GM12873 (cell line): ENCODE results near the gene ISCU.

ENCODE experiments used
- CTCF ChIP-seq: IDR thresholded peaks from 2 replicates; pipeline ENCODE4 v1.5.1; 2012; ENCODE audit warnings: low read depth, mild to moderate bottlenecking, moderate library complexity, low read length, control low read depth; ENCODE audit not compliant: insufficient read depth; ENCODE audit errors: missing control alignments

The ISCU gene

GRCh38 chr12:108562348-108563135 is at the start of gene ISCU:
Gene ISCU (plus strand): TSS chr12:108562596. CDS start chr12:108562623, 27 bp downstream.
- TF ChIP-seq CTCF: no peak

DNA sequence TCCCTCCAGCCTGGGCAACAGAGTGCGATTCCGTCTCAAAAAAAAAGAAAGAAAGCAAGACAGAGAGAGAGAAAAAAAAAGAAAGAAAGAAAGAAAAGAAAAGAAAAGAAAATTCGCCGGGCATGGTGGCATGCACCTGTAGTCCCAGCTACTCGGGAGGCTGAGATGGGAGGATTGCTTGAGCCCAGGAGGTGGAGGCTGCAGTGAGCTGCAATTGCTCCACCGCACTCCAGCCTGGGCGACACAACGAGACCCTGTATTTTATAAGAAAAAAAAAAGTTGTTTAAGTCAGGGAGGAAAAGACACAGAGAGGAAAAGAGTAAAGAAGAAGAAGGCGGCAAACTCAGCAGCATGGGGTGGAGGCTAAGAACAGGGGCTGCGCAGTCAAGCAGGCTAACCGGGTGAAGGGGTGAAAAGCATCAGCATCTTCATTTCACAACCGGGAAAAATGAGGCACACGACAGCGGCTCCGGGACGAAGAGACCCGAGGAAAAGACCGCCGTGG is 47.9 kb upstream of the ISCU start:
- TF ChIP-seq CTCF: no peak

DNA sequence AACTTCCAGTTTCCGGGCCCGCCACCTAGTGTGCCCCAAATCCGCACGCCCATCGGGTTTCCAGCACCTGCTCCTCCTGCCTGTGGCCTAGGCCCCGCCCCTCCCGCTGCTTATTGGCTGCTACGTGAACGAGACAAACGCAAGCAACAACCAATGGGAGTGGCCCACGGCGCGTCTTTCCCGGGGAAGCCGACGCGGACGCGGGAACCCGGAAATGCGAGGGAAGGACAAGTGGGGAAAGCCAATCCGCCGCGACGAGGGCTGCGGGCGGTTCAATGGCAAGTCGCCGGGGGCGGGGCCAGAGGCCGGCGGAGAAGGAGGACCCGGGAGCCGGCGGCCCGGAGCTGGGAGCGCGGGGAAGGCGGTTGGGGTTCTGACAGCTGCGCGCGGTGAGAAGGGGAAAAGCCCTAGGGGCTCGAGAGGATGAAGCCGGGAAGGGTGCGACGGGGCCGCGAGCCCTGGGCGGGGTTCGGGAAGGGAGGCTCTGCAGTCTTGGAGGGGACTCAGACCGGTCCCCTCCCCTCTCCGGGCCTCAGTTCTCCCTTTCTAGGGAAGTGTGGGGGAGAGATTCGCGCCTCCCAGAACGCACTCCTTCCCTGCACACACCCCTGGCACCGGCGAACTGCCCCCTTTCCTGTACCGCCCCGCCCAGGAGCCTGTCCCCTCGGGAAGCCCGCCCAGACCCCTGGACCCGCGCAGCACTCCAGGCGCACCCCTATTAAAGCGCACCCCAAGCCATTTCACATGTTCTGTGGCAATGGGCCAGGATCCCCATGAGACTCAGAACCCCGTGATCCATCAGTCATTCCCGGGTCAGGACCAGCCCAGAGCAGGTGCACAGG is 47.2 kb upstream of the ISCU start, which contains the start of gene FICD:
FICD (plus strand) TSS at position 305 of the 842 bp plus-strand sequence. CDS start 1,696 bp downstream, outside the sequence.
- no peak for TF ChIP-seq CTCF

- no peak for TF ChIP-seq CTCF
Observed at GRCh38 chr12:108515916-108516315, 46.5 kb upstream of the ISCU start.

- TF ChIP-seq CTCF: peak; percentile 21
Observed at GRCh38 chr12:108516511-108517275, 45.7 kb upstream of the ISCU start.

DNA sequence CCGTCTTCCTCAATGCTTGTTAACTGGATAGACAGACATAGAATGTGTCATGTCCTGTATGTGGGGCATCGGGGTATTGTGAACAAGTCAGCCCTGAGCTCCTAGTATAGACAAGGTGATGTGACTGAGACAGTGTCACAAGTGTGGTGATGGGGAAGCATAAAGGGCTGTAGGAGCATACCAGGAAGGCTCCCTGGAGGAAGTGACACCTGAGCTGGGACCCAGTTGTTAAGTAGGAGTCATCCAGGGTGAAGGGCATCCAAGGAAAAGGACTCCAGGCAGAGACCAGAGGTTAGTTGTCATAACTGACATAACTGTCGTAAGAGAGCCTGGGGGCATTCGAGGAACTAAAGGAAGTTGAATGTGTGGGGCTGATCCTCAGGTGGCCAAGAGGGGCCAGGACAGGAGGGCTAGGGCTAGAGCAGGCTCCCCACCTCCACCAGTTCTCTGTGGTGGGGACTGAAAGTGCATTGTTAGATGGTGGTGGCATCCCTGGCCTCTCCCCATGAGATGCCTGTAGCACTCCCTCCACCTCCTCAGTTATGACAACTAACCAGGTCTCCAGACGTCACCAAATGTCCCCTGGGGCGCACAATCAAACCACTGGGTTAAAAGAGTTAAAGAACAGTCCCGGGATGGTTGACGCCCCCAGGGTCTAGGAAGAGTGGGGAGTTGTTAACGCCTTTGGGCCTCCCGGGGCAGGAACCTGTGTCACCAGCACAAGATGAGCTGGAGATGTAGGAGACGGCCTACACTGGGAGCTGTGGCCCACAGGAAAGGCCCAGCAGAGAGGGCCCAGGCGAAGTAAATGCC is 44.9 kb upstream of the ISCU start:
- TF ChIP-seq CTCF: no peak
